ENCODE results near the gene CCDC146.
"Not testable (repeated sequence)": the region's sequence is repeated elsewhere in the genome, so short reads cannot be mapped to it uniquely, and the experiment has no call there.

The CCDC146 gene

DNA sequence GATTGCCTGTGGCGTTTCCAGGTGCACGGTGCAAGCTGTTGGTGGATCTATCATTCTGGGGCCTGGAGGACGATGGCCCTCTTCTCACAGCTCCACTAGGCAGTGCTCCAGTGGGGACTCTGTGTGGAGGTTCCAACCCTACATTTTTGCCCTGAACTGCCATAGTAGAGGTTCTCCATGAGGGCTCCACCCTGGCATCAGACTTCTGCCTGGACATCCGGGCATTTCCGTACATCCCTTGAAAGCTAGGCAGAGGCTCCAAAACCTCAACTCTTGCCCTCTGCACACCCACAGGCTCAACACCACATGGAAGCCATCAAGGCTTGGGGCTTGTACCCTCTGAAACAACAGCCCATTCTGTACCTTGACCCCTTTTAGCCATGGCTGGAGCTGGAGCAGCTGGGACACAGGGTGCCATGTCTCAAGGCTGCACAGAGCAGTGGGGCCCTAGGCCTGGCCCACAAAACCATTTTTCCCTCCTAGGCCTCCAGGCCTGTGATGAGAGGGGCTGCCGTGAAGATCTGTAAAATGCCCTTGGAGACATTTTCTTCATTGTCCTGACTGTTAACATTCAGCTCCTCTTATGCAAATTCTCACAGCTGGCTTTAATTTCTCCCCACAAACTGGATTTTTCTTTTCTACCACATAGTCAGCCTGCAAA is 87.2 kb downstream of the CCDC146 start:
- peaks cover 10% of the 10 kb centered on the region; the same call in 1 of the 2 replicates for H3K36me3 ChIP-seq (ENCODE audit: insufficient read depth, low read length)
- no peak overlapping the region for H3K9ac ChIP-seq (ENCODE audit: low read depth, low read length)
- no peak overlapping the region for H2AFZ ChIP-seq (ENCODE audit: low read depth, low read length)
- ATAC-seq (ENCODE audit: insufficient read depth, low read depth) (no peak), DNase-seq (no peak)
- no peak overlapping the region for H3K27ac ChIP-seq (ENCODE audit: low read length)
- H3K79me2 ChIP-seq (ENCODE audit: insufficient read depth, low read length), result no peaks in the 10 kb centered on the region
- H3K27me3 ChIP-seq (ENCODE audit: insufficient read depth, low read length, poor library complexity), result no peaks in the 10 kb centered on the region
- no peaks in the 10 kb centered on the region for H3K4me1 ChIP-seq (ENCODE audit: insufficient read depth, low read length)
- H4K20me1 ChIP-seq (ENCODE audit: insufficient read depth, low read length), result no peaks in the 10 kb centered on the region
- H3K4me3 ChIP-seq (ENCODE audit: low read depth in 1 of 2, low read length in 2 of 2), result peak overlapping the region in 1 of 2 experiments; percentile 24; a peak in 1 of 4 replicates
- H3K9me3 ChIP-seq (ENCODE audit: insufficient read depth, low read length, severe bottlenecking), result peaks cover 22% of the 10 kb centered on the region
- H3K4me2 ChIP-seq (ENCODE audit: insufficient read depth, low read length), result no peak overlapping the region
- TF ChIP-seq CTCF (IDR thresholded peaks at IDR 0.05; ENCODE audit: borderline replicate concordance, extremely low read depth, low read length, poor library complexity, severe bottlenecking) (no peak), EZH2 (IDR thresholded peaks at IDR 0.05; ENCODE audit: borderline replicate concordance, low read depth, low read length, severe bottlenecking) (no peak)

DNA sequence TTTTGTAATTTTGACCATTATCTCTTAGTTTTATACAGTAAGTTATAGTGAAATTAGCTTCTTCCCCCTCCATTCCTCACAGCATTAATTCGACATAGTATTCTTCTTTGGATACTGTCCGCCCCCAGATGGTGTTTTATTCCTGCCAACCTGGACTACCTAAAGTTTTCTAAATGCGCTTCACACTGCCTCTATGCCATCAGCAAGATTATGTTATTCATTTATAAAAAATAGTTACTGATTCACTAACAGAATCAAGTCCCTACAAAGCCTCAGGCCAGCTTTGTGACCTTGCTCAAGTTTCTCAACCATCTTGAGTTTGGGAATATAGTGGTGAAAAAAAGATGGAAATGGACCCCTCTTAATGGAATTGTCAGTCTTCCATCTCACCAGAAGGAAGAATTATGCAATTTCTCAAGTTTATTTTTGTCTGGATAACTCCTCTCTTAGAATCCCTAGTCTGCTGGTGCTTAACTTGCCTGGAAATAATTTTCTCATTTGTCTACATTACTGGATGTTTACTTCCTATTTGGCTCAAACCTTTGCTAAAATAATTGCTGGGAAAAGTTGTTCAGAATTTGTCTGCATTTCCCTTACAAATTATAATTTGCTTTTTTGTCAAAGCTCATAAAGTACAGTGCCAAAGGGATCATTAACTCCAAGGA is 93.9 kb downstream of the CCDC146 start:
- no peak overlapping the region for H3K9ac ChIP-seq (ENCODE audit: low read depth, low read length)
- H3K4me1 ChIP-seq (ENCODE audit: insufficient read depth, low read length), result no peaks in the 10 kb centered on the region
- H2AFZ ChIP-seq (ENCODE audit: low read depth, low read length), result no peak overlapping the region
- ATAC-seq (ENCODE audit: insufficient read depth, low read depth) (no peak), DNase-seq (no peak)
- H4K20me1 ChIP-seq (ENCODE audit: insufficient read depth, low read length), result no peaks in the 10 kb centered on the region
- no peaks in the 10 kb centered on the region for H3K27me3 ChIP-seq (ENCODE audit: insufficient read depth, low read length, poor library complexity)
- no peak for TF ChIP-seq EZH2 (IDR thresholded peaks at IDR 0.05; ENCODE audit: borderline replicate concordance, low read depth, low read length, severe bottlenecking)
- TF ChIP-seq CTCF (IDR thresholded peaks at IDR 0.05; ENCODE audit: borderline replicate concordance, extremely low read depth, low read length, poor library complexity, severe bottlenecking), result no peak
- H3K27ac ChIP-seq (ENCODE audit: low read length), result no peak overlapping the region
- H3K4me3 ChIP-seq (ENCODE audit: low read depth in 1 of 2, low read length in 2 of 2), result no peak overlapping the region
- no peak overlapping the region for H3K4me2 ChIP-seq (ENCODE audit: insufficient read depth, low read length)
- no peaks in the 10 kb centered on the region for H3K79me2 ChIP-seq (ENCODE audit: insufficient read depth, low read length)
- H3K36me3 ChIP-seq (ENCODE audit: insufficient read depth, low read length), result no peaks in the 10 kb centered on the region
- H3K9me3 ChIP-seq (ENCODE audit: insufficient read depth, low read length, severe bottlenecking), result peaks cover 6% of the 10 kb centered on the region

GRCh38 chr7:77217474-77218185 is 95.2 kb downstream of the CCDC146 start:
- no peaks in the 10 kb centered on the region for H3K79me2 ChIP-seq (ENCODE audit: insufficient read depth, low read length)
- H3K4me1 ChIP-seq (ENCODE audit: insufficient read depth, low read length), result peaks cover 9% of the 10 kb centered on the region
- no peaks in the 10 kb centered on the region for H3K27me3 ChIP-seq (ENCODE audit: insufficient read depth, low read length, poor library complexity)
- H3K36me3 ChIP-seq (ENCODE audit: insufficient read depth, low read length), result no peaks in the 10 kb centered on the region
- H3K4me3 ChIP-seq (ENCODE audit: low read depth in 1 of 2, low read length in 2 of 2), result no peak overlapping the region
- H3K27ac ChIP-seq (ENCODE audit: low read length), result no peak overlapping the region
- no peak overlapping the region for H3K4me2 ChIP-seq (ENCODE audit: insufficient read depth, low read length)
- TF ChIP-seq CTCF (IDR thresholded peaks at IDR 0.05; ENCODE audit: borderline replicate concordance, extremely low read depth, low read length, poor library complexity, severe bottlenecking) (no peak), EZH2 (IDR thresholded peaks at IDR 0.05; ENCODE audit: borderline replicate concordance, low read depth, low read length, severe bottlenecking) (no peak)
- ATAC-seq (ENCODE audit: insufficient read depth, low read depth) (no peak), DNase-seq (no peak)
- H2AFZ ChIP-seq (ENCODE audit: low read depth, low read length), result no peak overlapping the region
- H4K20me1 ChIP-seq (ENCODE audit: insufficient read depth, low read length), result no peaks in the 10 kb centered on the region
- H3K9me3 ChIP-seq (ENCODE audit: insufficient read depth, low read length, severe bottlenecking), result peaks cover 6% of the 10 kb centered on the region
- H3K9ac ChIP-seq (ENCODE audit: low read depth, low read length), result no peak overlapping the region

DNA sequence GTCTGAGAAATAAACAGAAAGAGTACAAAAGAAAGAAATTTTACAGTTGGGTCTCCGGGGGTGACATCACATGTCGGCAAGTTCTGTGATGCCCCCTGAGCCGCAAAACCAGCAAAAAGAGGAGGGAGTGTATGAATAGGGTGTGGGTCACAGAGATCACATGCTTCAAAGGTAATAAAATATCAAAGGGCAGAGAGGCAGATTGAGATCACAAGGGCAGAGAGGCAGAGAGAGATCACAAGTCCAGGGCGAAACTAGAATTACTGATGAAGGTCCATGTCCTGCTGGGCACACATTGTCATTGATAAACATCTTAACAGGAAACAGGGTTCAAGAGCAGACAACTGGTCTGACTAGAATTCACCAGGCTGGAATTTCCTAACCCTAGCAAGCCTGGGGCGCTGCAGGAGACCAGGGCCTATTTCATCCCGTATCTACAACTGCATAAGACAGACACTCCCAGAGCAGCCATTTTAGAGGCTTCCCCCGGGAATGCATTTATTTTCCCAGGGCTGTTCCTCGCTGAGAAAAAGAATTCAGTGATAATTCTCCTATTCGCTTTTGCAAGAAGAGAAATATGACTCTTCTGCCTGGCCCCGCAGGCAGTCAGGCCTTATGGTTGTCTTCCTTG is 97.4 kb downstream of the CCDC146 start:
- not testable (repeated sequence) for H4K20me1 ChIP-seq (ENCODE audit: insufficient read depth, low read length); H3K79me2 ChIP-seq (ENCODE audit: insufficient read depth, low read length); H3K9ac ChIP-seq (ENCODE audit: low read depth, low read length); H3K36me3 ChIP-seq (ENCODE audit: insufficient read depth, low read length); ATAC-seq (ENCODE audit: insufficient read depth, low read depth); H3K4me3 ChIP-seq (ENCODE audit: low read depth in 1 of 2, low read length in 2 of 2); H3K4me2 ChIP-seq (ENCODE audit: insufficient read depth, low read length); H3K27me3 ChIP-seq (ENCODE audit: insufficient read depth, low read length, poor library complexity); H3K27ac ChIP-seq (ENCODE audit: low read length); DNase-seq; H2AFZ ChIP-seq (ENCODE audit: low read depth, low read length); H3K9me3 ChIP-seq (ENCODE audit: insufficient read depth, low read length, severe bottlenecking)
- peaks cover 25% of the 10 kb centered on the region for H3K4me1 ChIP-seq (ENCODE audit: insufficient read depth, low read length)
